ENCODE data around the gene WRAP73.
"Not testable (repeated sequence)": the region's sequence is repeated elsewhere in the genome, so short reads cannot be mapped to it uniquely, and the experiment has no call there.

The WRAP73 gene

GRCh38 chr1:3593745-3594144 lies 56.2 kb downstream of the WRAP73 start:
- DNase-seq, result no peak

DNA sequence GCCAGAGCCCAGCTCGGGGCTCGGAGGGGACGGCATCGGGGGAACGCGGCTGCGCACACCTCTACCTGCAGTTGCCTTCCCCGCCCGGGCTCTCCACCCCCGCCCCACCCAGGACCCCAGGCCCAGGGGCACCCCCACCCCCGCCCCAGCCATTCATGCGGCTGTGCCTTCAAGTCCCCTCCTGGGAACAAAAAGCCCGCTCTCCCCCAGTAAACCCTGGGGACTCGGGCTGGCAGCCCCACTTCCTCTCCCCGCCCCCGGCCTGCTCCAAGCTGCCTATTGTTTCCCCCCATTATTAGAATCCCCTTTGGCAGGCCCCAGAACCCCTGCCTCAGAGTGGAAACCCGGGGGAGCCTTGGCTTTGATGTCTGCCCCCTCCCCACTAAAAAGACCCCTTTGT lies 56.6 kb downstream of the WRAP73 start:
- DNase-seq, result no peak

DNA sequence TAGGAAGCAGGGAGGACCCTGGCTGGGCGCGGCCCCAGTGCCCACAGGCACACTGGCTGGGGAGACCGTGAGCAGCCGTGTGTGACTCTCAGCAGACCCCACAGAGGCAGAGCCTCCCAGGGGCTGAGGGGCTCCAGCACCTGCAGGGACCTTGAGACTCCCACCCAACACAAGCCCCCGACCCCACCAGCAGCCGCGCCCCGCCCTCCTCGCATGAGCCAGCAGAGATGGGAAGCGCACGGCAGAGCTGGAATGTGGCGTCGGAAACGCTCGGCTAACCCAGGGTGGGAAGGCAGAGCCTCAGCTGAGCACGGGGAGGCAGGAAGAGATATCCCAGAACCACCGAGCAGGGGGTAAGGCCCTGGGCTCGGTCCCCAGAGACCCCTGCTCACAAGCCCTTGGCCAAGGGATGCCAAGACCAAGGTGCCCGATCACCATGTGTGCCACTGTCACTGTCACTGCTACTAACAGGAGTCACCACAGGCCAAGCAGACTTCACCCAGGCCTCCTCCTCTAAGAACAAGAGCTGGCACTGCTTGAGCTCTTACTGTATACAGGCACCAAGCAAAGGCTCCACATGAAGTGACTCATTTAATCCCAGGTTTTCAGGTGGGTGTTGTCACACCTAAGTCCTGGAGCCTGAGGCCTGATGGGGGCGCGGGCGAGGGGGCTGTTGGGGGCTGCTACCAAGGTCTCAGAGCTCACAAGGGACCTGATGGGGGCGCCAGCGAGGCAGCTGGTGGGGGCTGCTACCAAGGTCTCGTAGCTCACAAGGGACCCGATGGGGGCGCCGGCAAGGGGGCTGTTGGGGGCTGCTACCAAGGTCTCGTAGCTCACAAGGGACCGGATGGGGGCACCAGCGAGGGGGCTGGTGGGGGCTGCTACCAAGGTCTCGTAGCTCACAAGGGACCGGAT lies 58.7 kb downstream of the WRAP73 start:
- no peak for DNase-seq

DNA sequence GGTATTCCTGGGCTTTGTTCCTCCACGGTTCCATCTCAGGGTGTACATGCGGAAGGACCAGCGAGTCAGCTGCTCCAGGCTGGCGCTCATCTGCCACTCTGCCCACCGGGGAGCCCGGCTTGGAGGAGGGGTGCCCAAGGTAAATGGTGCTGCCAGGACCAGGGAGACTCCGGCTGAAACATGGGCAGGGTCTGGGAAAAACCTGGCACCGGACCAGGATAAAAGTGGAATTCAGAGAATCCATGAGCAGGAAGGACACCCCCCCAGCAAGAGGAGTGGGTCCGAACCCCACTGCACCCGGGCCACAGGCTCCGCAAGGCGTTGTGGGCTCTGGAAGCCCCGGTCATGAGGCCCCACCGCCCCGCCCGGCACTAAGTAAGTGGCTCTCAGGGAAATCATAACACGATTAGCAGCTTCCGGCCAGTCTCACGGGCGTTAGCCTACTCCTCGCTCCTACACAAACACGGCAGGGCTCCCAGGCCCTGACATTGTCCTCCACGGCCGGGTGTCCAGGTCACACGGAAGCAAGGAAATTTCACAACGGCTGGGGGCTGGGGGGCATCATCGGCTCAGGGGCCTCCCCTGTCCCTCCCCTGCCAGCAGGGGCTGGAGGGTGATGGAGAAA lies 59.7 kb downstream of the WRAP73 start:
- no peak for DNase-seq

DNA sequence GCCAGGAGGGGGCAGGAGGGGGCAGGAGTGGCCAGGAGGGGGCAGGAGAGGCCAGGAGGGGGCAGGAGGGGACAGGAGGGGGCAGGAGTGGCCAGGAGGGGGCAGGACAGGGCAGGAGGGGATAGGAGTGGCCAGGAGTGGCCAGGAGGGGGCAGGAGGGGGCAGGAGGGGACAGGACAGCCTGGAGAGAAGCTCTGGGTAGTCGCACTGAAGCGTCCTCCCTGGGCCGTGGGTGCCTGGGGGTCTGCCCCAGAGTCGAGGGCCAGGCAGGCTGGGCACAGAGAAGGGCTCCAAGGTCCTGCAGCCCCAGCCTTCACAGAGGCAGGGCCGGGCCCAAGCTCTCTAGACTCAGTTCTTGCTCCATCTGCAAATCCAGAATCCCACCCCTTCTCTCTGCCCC lies 61.5 kb downstream of the WRAP73 start:
- DNase-seq, result no peak

DNA sequence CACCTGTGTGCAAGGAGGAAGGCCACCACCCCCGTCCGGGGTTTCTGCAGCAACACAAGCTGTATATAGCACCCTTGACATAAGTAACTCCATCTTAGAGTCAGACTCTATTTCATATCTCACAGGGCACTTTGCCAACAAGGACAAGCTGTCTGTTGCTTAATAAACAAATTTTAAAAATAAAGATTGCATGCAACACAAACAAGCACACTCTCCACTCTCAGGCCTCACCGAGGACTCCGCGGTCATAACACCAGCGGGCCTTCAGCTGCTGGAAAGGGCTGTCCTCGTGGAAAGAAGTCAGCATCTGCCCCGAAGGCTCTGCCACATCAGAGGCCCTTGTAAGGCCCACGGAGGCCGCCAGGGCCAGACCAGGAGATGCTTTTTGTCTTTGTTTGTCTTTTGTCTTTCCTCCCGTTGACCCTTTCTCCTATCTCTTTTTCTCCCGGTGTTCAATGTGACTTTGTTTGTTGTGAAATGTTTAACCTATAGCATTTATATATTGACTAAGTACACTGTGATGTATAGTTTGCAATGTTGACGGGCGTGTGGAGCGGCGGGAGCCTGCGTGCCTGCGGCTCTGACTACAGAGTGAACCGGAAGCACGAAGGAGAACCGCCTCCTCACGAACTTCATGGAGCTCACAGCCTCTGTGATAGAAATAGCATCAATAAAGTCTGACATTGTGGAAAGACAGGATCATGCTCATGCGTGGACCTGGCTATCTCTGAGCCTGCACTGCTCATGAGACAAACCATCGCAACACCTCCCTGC lies 62.7 kb downstream of the WRAP73 start:
- no peak for DNase-seq

GRCh38 chr1:3585940-3586568 lies 63.8 kb downstream of the WRAP73 start:
- DNase-seq, result no peak

DNA sequence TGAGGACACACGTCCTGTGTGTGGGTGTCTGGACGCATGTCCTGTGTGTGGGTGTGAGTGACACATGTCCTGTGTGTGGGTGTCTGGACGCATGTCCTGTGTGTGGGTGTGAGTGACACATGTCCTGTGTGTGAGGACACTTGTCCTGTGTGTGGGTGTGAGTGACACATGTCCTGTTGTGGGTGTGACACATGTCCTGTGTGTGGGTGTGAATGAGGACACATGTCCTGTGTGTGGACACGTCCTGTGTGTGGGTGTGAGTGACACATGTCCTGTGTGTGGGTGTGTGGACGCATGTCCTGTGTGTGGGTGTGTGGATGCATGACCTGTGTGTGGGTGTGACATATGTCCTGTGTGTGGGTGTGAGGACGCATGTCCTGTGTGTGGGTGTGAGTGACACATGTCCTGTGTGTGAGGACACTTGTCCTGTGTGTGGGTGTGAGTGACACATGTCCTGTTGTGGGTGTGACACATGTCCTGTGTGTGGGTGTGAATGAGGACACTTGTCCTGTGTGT lies 64.5 kb downstream of the WRAP73 start:
- not testable (repeated sequence) for DNase-seq

GRCh38 chr1:3584915-3585314 lies 65.0 kb downstream of the WRAP73 start:
- no peak for DNase-seq

DNA sequence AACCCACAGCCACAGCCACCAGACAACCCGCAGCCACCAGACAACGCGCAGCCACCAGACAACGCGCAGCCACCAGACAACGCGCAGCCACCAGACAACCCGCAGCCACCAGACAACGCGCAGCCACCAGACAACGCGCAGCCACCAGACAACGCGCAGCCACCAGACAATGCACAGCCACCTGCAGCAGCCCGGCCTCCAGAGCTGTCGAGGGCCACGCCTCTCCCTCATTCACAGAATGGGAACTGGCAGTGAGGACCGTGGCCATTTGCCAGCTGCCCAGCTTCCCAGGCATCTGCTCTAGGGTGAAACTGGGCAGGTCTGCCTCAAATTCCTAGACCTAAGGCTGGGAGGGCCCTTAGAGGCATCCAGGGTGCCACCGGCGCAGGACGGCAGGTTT lies 66.2 kb downstream of the WRAP73 start:
- DNase-seq, result not testable (repeated sequence)

- no peak for DNase-seq
These were observed 68.4 kb downstream of the WRAP73 start for GRCh38 chr1:3581296-3582036.

All from NCI-H1105 (cell line).